Measurements from ENCODE around the gene SFSWAP.

SFSWAP gene

DNA sequence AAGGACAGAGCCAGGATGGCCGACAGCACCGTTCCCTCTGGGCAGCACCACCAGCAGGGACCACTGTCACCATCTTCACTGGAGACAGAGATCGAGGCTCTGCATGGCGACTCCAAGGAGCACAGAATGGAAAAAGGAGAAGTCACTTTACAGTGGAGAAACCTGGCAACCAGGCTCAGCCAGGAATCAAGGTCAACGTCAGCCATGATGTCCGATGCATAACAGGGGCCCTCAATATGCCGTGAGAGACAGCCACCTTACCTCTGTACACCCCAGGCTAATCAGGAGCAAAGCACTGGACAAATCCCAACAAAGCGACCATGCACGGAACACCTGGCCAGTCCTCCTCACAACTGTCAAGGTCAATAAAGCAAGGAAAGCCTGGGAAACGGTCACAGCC lies 20.6 kb upstream of the SFSWAP start:
- no peak for DNase-seq (ENCODE audit: low read depth, low spot score)
- TF ChIP-seq, protein P1, sequence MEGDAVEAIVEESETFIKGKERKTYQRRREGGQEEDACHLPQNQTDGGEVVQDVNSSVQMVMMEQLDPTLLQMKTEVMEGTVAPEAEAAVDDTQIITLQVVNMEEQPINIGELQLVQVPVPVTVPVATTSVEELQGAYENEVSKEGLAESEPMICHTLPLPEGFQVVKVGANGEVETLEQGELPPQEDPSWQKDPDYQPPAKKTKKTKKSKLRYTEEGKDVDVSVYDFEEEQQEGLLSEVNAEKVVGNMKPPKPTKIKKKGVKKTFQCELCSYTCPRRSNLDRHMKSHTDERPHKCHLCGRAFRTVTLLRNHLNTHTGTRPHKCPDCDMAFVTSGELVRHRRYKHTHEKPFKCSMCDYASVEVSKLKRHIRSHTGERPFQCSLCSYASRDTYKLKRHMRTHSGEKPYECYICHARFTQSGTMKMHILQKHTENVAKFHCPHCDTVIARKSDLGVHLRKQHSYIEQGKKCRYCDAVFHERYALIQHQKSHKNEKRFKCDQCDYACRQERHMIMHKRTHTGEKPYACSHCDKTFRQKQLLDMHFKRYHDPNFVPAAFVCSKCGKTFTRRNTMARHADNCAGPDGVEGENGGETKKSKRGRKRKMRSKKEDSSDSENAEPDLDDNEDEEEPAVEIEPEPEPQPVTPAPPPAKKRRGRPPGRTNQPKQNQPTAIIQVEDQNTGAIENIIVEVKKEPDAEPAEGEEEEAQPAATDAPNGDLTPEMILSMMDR (IDR thresholded peaks at IDR 0.05; ENCODE audit: insufficient read depth, low read length, missing control alignments), result no peak
- H3K4me3 ChIP-seq (ENCODE audit: low read depth, low read length), result no peak overlapping the region
- ChIA-PET CTCF (no interaction called here), POLR2A (no interaction called here)

DNA sequence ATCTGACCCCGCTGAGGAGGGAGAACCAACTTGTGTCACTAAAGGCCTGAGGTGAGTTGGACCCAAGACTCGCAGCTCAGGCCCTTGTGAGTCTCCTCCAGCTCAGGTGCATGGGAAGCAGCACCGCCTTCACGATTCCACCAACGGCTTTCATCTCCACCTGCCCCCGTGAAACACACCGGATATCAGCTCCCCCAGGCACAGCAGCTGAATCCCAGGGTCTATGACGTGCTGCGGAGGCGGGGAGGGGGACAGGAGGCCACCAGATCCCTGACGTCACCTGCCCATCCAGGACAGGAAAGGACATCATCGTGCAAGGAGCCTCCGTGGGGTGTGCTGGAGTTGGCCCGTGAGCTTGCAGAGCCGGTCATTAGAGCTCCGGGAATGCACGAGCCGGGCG lies 18.5 kb upstream of the SFSWAP start:
- TF ChIP-seq, protein P1 (IDR thresholded peaks at IDR 0.05; ENCODE audit: insufficient read depth, low read length, missing control alignments), result no peak
- H3K4me3 ChIP-seq (ENCODE audit: low read depth, low read length), result no peak overlapping the region
- ChIA-PET CTCF (no interaction called here), POLR2A (no interaction called here)
- DNase-seq (ENCODE audit: low read depth, low spot score), result no peak

DNA sequence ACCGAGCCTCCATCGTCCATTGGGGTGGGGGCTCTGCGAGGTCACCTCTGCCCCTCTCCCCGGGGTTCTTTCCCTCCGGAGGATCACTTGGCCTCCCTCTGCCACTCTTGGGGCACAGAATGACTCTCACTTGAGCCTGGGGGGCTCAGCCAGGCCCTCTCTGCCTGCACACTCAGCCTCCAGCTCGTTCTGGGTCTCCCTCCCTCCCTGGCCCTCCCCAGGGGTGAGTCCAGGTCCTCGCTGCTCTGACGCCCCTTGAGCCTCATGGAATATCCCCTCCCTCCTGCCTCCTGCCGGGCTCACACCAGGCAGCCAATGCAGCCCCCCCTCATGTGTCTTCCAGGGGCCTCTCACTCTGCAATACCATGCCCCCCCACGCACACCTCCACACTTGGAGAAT lies 17.7 kb upstream of the SFSWAP start:
- TF ChIP-seq, protein P1 (IDR thresholded peaks at IDR 0.05; ENCODE audit: insufficient read depth, low read length, missing control alignments), result no peak
- DNase-seq (ENCODE audit: low read depth, low spot score), result no peak
- ChIA-PET POLR2A (no interaction called here), CTCF (no interaction called here)
- H3K4me3 ChIP-seq (ENCODE audit: low read depth, low read length), result no peak overlapping the region

DNA sequence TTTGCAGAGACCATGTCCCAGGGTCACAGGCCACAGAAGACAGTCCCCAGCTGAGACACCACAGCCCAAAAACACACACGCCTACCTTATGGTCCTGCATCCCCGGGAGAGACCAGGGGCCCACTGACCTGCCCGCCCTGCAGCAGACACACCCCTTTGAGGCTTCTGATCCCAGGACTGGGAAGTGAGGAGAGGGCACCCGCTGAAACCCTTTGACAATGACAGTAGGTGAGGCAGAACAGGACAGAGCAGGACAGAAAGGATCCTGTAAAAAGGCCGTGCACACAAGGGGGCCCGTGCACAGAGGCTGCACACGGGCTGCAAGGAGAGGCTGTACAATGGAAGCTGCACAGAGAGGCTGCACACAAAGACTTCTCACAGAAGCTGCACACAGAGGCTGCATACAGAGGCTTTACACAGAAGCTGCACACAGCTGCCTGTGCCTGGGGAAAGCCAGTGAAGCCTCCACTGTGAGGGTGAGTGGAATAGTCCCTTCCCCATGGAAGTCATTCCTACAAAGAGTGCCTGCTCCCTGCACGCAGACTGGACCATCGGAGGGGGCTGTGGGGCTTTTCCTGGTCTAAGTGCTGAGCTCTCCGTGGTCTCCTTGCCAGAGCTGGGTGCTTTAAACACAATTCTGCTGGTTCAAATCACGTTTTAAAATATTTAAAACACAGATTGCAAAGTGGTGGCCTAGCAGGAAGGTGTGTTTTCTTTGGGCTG lies 16.6 kb upstream of the SFSWAP start:
- ChIA-PET POLR2A (no interaction called here), CTCF (no interaction called here)

DNA sequence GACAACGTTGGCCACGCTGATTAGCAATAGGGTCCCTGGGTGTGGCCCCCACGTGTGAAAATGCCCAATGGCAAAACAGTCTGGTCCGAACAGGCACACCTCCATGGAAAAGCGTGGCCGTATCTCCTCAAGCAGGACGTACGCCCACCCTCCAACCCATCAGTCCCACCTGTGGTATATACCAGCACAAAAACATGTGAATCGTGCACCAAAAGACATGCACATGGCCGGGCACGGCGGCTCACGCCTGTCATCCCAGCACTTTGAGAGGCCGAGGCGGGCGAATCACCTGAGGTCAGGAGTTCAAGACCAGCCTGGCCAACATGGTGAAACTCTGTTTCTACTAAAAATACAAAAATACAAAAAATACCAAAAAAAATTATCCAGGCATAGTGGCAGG lies 14.9 kb upstream of the SFSWAP start:
- POLR2A ChIA-PET, result no interaction called here

More for the DNA sequence above, 16.6 kb upstream of the SFSWAP start:
- H3K4me3 ChIP-seq (ENCODE audit: low read depth, low read length), result no peak overlapping the region
- TF ChIP-seq, protein P1 (IDR thresholded peaks at IDR 0.05; ENCODE audit: insufficient read depth, low read length, missing control alignments), result no peak
- no peak for DNase-seq (ENCODE audit: low read depth, low spot score)

DNA sequence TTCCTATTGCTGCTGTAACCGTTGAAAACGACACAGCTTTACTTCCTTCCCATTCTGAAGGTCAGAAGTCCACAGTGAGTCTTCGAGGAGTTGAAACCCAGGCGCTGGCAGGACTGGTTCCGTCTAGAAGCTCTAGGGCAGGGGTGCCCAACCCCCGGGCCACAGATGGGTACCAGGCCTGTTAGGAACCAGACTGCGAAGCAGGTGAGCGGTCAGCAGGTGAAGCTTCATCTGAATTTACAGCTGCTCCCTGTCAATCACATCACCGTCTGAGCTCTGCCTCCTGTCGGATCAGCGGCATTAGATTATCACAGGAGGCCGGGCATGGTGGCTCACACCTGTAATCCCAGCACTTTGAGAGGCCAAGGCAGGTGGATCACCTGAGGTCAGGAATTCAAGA lies 12.6 kb upstream of the SFSWAP start:
- DNase-seq (ENCODE audit: low read depth, low spot score), result no peak
- ChIA-PET CTCF (no interaction called here), POLR2A (no interaction called here)

More for the DNA sequence above, 14.9 kb upstream of the SFSWAP start:
- CTCF ChIA-PET, result no interaction called here
- TF ChIP-seq, protein P1 (IDR thresholded peaks at IDR 0.05; ENCODE audit: insufficient read depth, low read length, missing control alignments), result no peak
- H3K4me3 ChIP-seq (ENCODE audit: low read depth, low read length), result no peak overlapping the region
- no peak for DNase-seq (ENCODE audit: low read depth, low spot score)

More for the DNA sequence above, 12.6 kb upstream of the SFSWAP start:
- TF ChIP-seq, protein P1 (IDR thresholded peaks at IDR 0.05; ENCODE audit: insufficient read depth, low read length, missing control alignments), result no peak
- no peak overlapping the region for H3K4me3 ChIP-seq (ENCODE audit: low read depth, low read length)

Measured in AG04449 (cell line).